Measurements from ENCODE around the gene DPEP3. TPM values are rescaled to one million over a fixed set of nuclear protein-coding genes. Genes with fewer than 3 reads are reported as not detected.

DPEP3 gene
- total and polyA plus RNA-seq, 2 donors (not counting 1 experiment from before 2014, with no cell fraction given), result 1.9 to 2.0 TPM

DNA sequence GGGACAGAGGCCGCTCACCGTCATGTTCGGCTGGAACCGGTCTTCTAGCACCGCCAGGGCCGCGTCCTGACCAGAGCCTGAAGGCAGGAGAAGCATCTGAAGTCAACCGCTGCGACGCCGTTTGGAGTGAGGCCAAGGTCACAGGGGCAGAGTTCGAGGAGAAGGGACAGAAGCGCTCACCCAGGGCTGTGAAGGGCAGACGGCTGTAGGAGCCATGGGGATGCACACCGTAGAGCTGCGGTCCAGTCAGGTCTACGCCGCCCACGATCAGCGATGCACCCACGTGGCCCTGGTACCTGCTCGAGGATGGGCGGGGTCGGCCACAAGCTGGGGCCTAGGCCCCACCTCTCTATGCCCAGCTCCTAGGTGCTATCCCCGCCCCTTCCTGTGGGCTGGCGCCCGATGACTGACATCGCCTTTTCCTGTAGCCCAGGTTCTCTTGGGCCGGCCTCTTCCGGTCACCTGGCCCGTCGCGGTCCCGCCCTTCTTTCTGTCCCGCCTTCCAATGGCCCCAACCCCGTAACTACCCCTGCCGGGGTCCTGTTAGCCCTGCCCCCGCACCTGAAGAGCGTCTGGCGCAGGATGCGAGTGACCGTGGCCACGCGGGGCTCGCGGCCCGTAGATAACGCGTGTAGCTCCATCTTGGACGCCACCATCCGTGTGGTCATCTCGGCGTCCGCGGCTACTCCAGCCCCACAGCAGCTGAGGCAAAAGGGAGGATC, 44.7 kb downstream of the DPEP3 start:
- ChIA-PET POLR2A (interaction anchor here (0.6 to 3.3 kb wide), 20 partner anchors 33 to 447 kb away, joined by 3 to 19 read pairs (median 3); partner anchors contain the start of genes ACD, CTCF, DDX28 and DUS2), CTCF (interaction anchor here (0.7 to 6.4 kb wide), 18 partner anchors 9 to 454 kb away, joined by 3 to 29 read pairs (median 4); partner anchors contain the start of genes ATP6V0D1, CARMIL2, NRN1L and SLC12A4)
- 14% methylated on average over 55 of the region's 55 CpGs for WGBS (ENCODE audit: insufficient coverage)
- intact Hi-C loops (cut with micrococcal nuclease), result loop anchor here (1.0 to 5.0 kb wide), 12 partner anchors 33 to 443 kb away; partner anchors contain the start of genes CTCF, EDC4, GFOD2 and NFATC3
- Histone ChIP-seq H3K79me2 (ENCODE audit: control insufficient read depth, insufficient read depth, low read length) (peaks cover 42% of the 10 kb centered on the region), H3K9me3 (ENCODE audit: control extremely low read depth in 1 of 3, control insufficient read depth in 2 of 3, insufficient read depth in 1 of 3, low read length in 2 of 3) (no peaks in the 10 kb centered on the region), H3K36me3 (replicated peaks in 1 of 2; ENCODE audit: control extremely low read depth in 1 of 2, control insufficient read depth in 1 of 2, extremely low read depth in 1 of 2, insufficient read depth in 2 of 2, low read length in 1 of 2) (peaks cover 7 to 33% of the 10 kb centered on the region in 2 experiments), H3K4me1 (ENCODE audit: control insufficient read depth in 2 of 2, insufficient read depth in 2 of 2, low read length in 2 of 2) (peaks cover 25 to 38% of the 10 kb centered on the region in 2 donors), H4K20me1 (ENCODE audit: control insufficient read depth, insufficient read depth, low read length, poor library complexity, severe bottlenecking) (peaks cover 28% of the 10 kb centered on the region), H3K27ac (ENCODE audit: low read length in 2 of 2) (peak overlapping the region; percentile 67 to 85), H2AFZ (ENCODE audit: insufficient read depth, low read depth, low read length, poor library complexity, severe bottlenecking) (peak overlapping the region; percentile 47), H3K4me3 (ENCODE audit: control extremely low read depth in 1 of 5, extremely low read depth in 1 of 5, insufficient read depth in 1 of 5, low read depth in 2 of 5, low read length in 4 of 5) (peak overlapping the region; percentile 77 to 96 (median 93)), H3K4me2 (replicated peaks; ENCODE audit: low read depth, low read length, poor library complexity, severe bottlenecking) (peak overlapping the region; percentile 91), H3K9ac (ENCODE audit: low read length) (peak overlapping the region; percentile 95), H3K27me3 (replicated peaks in 1 of 4; ENCODE audit: control extremely low read depth in 1 of 4, control insufficient read depth in 3 of 4, insufficient read depth in 4 of 4, low read length in 3 of 4) (no peaks in the 10 kb centered on the region)
- peak overlapping the region; percentile 100 for H3K4me3 Mint-ChIP-seq
- no peaks in the 10 kb centered on the region for H3K27me3 Mint-ChIP-seq
- no peaks in the 10 kb centered on the region for H3K9me3 Mint-ChIP-seq (ENCODE audit: insufficient read depth)
- peaks cover 31% of the 10 kb centered on the region for H3K4me1 Mint-ChIP-seq
- TF ChIP-seq, protein P1, sequence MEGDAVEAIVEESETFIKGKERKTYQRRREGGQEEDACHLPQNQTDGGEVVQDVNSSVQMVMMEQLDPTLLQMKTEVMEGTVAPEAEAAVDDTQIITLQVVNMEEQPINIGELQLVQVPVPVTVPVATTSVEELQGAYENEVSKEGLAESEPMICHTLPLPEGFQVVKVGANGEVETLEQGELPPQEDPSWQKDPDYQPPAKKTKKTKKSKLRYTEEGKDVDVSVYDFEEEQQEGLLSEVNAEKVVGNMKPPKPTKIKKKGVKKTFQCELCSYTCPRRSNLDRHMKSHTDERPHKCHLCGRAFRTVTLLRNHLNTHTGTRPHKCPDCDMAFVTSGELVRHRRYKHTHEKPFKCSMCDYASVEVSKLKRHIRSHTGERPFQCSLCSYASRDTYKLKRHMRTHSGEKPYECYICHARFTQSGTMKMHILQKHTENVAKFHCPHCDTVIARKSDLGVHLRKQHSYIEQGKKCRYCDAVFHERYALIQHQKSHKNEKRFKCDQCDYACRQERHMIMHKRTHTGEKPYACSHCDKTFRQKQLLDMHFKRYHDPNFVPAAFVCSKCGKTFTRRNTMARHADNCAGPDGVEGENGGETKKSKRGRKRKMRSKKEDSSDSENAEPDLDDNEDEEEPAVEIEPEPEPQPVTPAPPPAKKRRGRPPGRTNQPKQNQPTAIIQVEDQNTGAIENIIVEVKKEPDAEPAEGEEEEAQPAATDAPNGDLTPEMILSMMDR (IDR thresholded peaks at IDR 0.05), result no peak
- no peak for TF ChIP-seq EZH2 (IDR thresholded peaks at IDR 0.05; ENCODE audit: borderline replicate concordance, insufficient read depth, low read depth, low read length, poor library complexity, severe bottlenecking)
- peak overlapping the region; percentile 99 for H3K27ac Mint-ChIP-seq
- DNase-seq, result peak; percentile 95
- ATAC-seq (ENCODE audit: low read depth), result peak; percentile 89

DNA sequence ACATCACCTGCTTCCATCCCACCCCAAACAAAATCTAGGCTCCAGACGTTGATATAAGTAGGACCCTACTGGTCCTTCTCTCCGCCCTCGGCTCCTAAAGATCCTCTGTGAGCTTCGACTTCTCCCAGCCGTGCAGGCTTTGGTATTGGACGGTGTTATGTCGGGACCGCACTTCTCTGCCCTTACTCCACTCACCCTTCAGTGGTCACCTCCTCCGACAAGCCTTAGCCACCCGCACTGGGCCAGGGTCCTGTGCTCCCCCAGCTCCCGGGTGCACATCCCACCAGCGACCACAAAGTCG, 45.2 kb downstream of the DPEP3 start:
- peak overlapping the region; percentile 99 for H3K27ac Mint-ChIP-seq
- POLR2A ChIA-PET, result interaction anchor here (0.6 to 3.3 kb wide), 13 partner anchors 33 to 417 kb away, joined by 3 to 19 read pairs (median 3); partner anchors contain the start of genes ACD, DDX28, DUS2 and NUTF2
- peak overlapping the region; percentile 64 to 67 for H3K27ac ChIP-seq (ENCODE audit: low read length in 2 of 2)
- H3K27me3 Mint-ChIP-seq, result no peaks in the 10 kb centered on the region
- peaks cover 21 to 33% of the 10 kb centered on the region in 2 donors for H3K4me1 ChIP-seq (ENCODE audit: control insufficient read depth in 2 of 2, insufficient read depth in 2 of 2, low read length in 2 of 2)
- no peaks in the 10 kb centered on the region for H3K9me3 Mint-ChIP-seq (ENCODE audit: insufficient read depth)
- peak overlapping the region; percentile 100 for H3K4me3 Mint-ChIP-seq
- peak overlapping the region in 3 of 5 experiments; percentile 77 to 96 (median 96) for H3K4me3 ChIP-seq (ENCODE audit: control extremely low read depth in 1 of 5, extremely low read depth in 1 of 5, insufficient read depth in 1 of 5, low read depth in 2 of 5, low read length in 4 of 5)
- no peak overlapping the region for H2AFZ ChIP-seq (ENCODE audit: insufficient read depth, low read depth, low read length, poor library complexity, severe bottlenecking)
- peak overlapping the region; percentile 95 for H3K9ac ChIP-seq (ENCODE audit: low read length)
- no peak for TF ChIP-seq EZH2 (IDR thresholded peaks at IDR 0.05; ENCODE audit: borderline replicate concordance, insufficient read depth, low read depth, low read length, poor library complexity, severe bottlenecking)
- TF ChIP-seq, protein P1 (IDR thresholded peaks at IDR 0.05), result no peak
- H3K27me3 ChIP-seq (replicated peaks in 1 of 4; ENCODE audit: control extremely low read depth in 1 of 4, control insufficient read depth in 3 of 4, insufficient read depth in 4 of 4, low read length in 3 of 4), result no peaks in the 10 kb centered on the region
- no peak for DNase-seq
- peaks cover 41% of the 10 kb centered on the region for H3K79me2 ChIP-seq (ENCODE audit: control insufficient read depth, insufficient read depth, low read length)
- peak overlapping the region; percentile 91 for H3K4me2 ChIP-seq (replicated peaks; ENCODE audit: low read depth, low read length, poor library complexity, severe bottlenecking)
- peaks cover 7 to 36% of the 10 kb centered on the region in 2 experiments for H3K36me3 ChIP-seq (replicated peaks in 1 of 2; ENCODE audit: control extremely low read depth in 1 of 2, control insufficient read depth in 1 of 2, extremely low read depth in 1 of 2, insufficient read depth in 2 of 2, low read length in 1 of 2)
- H3K4me1 Mint-ChIP-seq, result peaks cover 26% of the 10 kb centered on the region
- intact Hi-C loops (cut with micrococcal nuclease), result loop anchor here (1.0 to 5.0 kb wide), 8 partner anchors 33 to 443 kb away; partner anchors contain the start of genes CTCF, EDC4, GFOD2 and RANBP10
- WGBS (ENCODE audit: insufficient coverage), result 91% methylated on average over 13 of the region's 13 CpGs
- ATAC-seq (ENCODE audit: low read depth), result no peak
- no peaks in the 10 kb centered on the region for H3K9me3 ChIP-seq (ENCODE audit: control extremely low read depth in 1 of 3, control insufficient read depth in 2 of 3, insufficient read depth in 1 of 3, low read length in 2 of 3)
- CTCF ChIA-PET, result interaction anchor here (1.0 to 6.4 kb wide), 13 partner anchors 9 to 388 kb away, joined by 3 to 29 read pairs (median 4); partner anchors contain the start of genes CARMIL2 and NRN1L
- H4K20me1 ChIP-seq (ENCODE audit: control insufficient read depth, insufficient read depth, low read length, poor library complexity, severe bottlenecking), result peaks cover 32% of the 10 kb centered on the region
